ENCODE measurements around the gene SPINK6. TPM values are rescaled to one million over a fixed set of nuclear protein-coding genes. Genes with fewer than 3 reads are reported as not detected.

SPINK6 gene
- total RNA-seq, 2 donors from 2014 or later, result not detected

- Histone ChIP-seq H3K27ac (no peak overlapping the region), H3K9me3 (no peaks in the 10 kb centered on the region), H3K4me1 (no peaks in the 10 kb centered on the region), H3K36me3 (replicated peaks in 1 of 2; ENCODE audit: insufficient read depth in 1 of 2, low read depth in 2 of 2) (no peaks in the 10 kb centered on the region), H3K27me3 (no peaks in the 10 kb centered on the region), H3K4me3 (no peak overlapping the region)
- no peak for TF ChIP-seq CTCF (IDR thresholded peaks at IDR 0.05)
- TF ChIP-seq POLR2A (IDR thresholded peaks at IDR 0.05), result no peak
- intact Hi-C loops (cut with DNase I), result no loop called here
- DNase-seq (no peak), ATAC-seq (no peak)
- 61 to 63% methylated on average over 4 of the region's 4 CpGs for WGBS, 2 donors
These were observed 36.1 kb upstream of the SPINK6 start for GRCh38 chr5:148166550-148167283.

DNA sequence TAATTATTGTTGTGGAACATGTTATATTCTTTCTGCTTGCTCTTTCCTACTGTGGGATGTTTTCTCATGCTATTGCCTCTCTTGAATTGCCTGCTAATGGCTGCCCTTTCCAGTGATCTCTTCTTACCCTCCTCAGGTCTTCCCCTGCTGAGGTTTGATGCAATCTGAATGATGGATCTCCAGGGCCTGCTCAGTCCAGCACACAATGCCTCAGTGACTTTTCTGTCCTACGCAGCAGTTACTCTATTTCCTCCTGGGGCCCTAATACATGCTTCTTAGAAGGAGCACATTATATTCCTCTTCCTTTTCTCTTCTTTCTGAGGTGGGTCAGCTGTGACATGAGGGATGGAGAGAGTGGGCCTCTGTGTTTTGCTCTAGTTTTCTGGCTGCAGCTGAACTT is 34.6 kb upstream of the SPINK6 start, which contains the start of gene SPINK14:
TSS of gene SPINK14 (plus strand) at position 301 of the 400 bp plus-strand sequence. CDS start 1,187 bp downstream, outside the sequence.
- no peaks in the 10 kb centered on the region for H3K36me3 ChIP-seq (replicated peaks in 1 of 2; ENCODE audit: insufficient read depth in 1 of 2, low read depth in 2 of 2)
- WGBS, 2 donors, result 86 to 100% methylated on average over 1 of the region's 1 CpG

GRCh38 chr5:148172377-148172776 is 30.5 kb upstream of the SPINK6 start:
- DNase-seq (no peak), ATAC-seq (no peak)
- intact Hi-C loops (cut with DNase I), result no loop called here
- H3K9me3 ChIP-seq, result no peaks in the 10 kb centered on the region
- H3K36me3 ChIP-seq (replicated peaks in 1 of 2; ENCODE audit: insufficient read depth in 1 of 2, low read depth in 2 of 2), result no peaks in the 10 kb centered on the region
- H3K4me3 ChIP-seq, result no peak overlapping the region
- H3K4me1 ChIP-seq, result no peaks in the 10 kb centered on the region
- H3K27me3 ChIP-seq, result no peaks in the 10 kb centered on the region
- TF ChIP-seq POLR2A (IDR thresholded peaks at IDR 0.05), result no peak
- TF ChIP-seq CTCF (IDR thresholded peaks at IDR 0.05), result no peak
- WGBS, 2 donors, result 33 to 37% methylated on average over 2 of the region's 2 CpGs
- no peak overlapping the region for H3K27ac ChIP-seq

More for the DNA sequence above, 34.6 kb upstream of the SPINK6 start, which contains the start of gene SPINK14:
- Histone ChIP-seq H3K9me3 (no peaks in the 10 kb centered on the region), H3K4me3 (no peak within 1 kb of the TSS), H3K27ac (no peak within 1 kb of the TSS), H3K4me1 (no peaks in the 10 kb centered on the region), H3K27me3 (no peaks in the 10 kb centered on the region)
- TF ChIP-seq POLR2A (IDR thresholded peaks at IDR 0.05), result no peak
- TF ChIP-seq CTCF (IDR thresholded peaks at IDR 0.05), result no peak
- intact Hi-C loops (cut with DNase I), result no loop called here
- ATAC-seq (no peak), DNase-seq (no peak)

- Histone ChIP-seq H3K36me3 (replicated peaks in 1 of 2; ENCODE audit: insufficient read depth in 1 of 2, low read depth in 2 of 2) (no peaks in the 10 kb centered on the region), H3K4me1 (no peaks in the 10 kb centered on the region), H3K27ac (no peak overlapping the region), H3K4me3 (no peak overlapping the region), H3K9me3 (no peaks in the 10 kb centered on the region), H3K27me3 (no peaks in the 10 kb centered on the region)
- intact Hi-C loops (cut with DNase I), result no loop called here
- ATAC-seq (no peak), DNase-seq (no peak)
- TF ChIP-seq POLR2A (IDR thresholded peaks at IDR 0.05), result no peak
- TF ChIP-seq CTCF (IDR thresholded peaks at IDR 0.05), result no peak
- WGBS, 2 donors, result 31 to 34% methylated on average over 2 of the region's 2 CpGs
These were observed 26.4 kb upstream of the SPINK6 start for GRCh38 chr5:148176480-148176879.

- Histone ChIP-seq H3K9me3 (no peaks in the 10 kb centered on the region), H3K27me3 (no peaks in the 10 kb centered on the region), H3K4me1 (no peaks in the 10 kb centered on the region), H3K36me3 (replicated peaks in 1 of 2; ENCODE audit: insufficient read depth in 1 of 2, low read depth in 2 of 2) (no peaks in the 10 kb centered on the region), H3K4me3 (no peak overlapping the region), H3K27ac (no peak overlapping the region)
- WGBS, 2 donors, result 60 to 83% methylated on average over 1 of the region's 1 CpG
- DNase-seq, result no peak
- intact Hi-C loops (cut with DNase I), result no loop called here
- ATAC-seq, result no peak
- TF ChIP-seq POLR2A (IDR thresholded peaks at IDR 0.05) (no peak), CTCF (IDR thresholded peaks at IDR 0.05) (no peak)
These were observed 25.6 kb upstream of the SPINK6 start for GRCh38 chr5:148177207-148177606.
